GM12873 (cell line): ENCODE measurements around the gene GPR84.

Experiments used
- TF ChIP-seq, protein P1 (sequence below): IDR thresholded peaks from 2 replicates; pipeline ENCODE4 v1.5.1; 2012; ENCODE audit warnings: low read depth, mild to moderate bottlenecking, moderate library complexity, low read length, control low read depth; ENCODE audit not compliant: insufficient read depth; ENCODE audit errors: missing control alignments

Gene GPR84

DNA sequence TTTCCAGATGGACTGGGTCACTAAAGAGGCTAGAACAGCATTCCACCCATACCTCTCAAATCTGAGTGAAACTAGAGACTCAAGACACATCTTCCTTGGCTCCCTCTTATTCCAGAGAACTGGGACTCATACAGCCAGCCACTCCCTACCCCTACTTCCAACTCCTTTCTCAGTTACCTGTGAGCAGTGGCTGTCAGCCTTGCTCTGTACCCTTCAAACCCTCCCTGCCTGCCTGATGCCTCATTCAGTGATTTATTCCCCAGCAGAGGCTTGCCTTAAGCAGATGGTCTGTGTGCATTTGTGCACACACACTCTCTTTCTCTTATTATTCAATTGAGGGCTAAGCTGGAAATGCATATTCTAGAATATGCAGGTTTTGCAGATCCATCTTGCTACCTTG lies 14.6 kb downstream of the GPR84 start:
- TF ChIP-seq, protein P1, sequence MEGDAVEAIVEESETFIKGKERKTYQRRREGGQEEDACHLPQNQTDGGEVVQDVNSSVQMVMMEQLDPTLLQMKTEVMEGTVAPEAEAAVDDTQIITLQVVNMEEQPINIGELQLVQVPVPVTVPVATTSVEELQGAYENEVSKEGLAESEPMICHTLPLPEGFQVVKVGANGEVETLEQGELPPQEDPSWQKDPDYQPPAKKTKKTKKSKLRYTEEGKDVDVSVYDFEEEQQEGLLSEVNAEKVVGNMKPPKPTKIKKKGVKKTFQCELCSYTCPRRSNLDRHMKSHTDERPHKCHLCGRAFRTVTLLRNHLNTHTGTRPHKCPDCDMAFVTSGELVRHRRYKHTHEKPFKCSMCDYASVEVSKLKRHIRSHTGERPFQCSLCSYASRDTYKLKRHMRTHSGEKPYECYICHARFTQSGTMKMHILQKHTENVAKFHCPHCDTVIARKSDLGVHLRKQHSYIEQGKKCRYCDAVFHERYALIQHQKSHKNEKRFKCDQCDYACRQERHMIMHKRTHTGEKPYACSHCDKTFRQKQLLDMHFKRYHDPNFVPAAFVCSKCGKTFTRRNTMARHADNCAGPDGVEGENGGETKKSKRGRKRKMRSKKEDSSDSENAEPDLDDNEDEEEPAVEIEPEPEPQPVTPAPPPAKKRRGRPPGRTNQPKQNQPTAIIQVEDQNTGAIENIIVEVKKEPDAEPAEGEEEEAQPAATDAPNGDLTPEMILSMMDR: no peak

DNA sequence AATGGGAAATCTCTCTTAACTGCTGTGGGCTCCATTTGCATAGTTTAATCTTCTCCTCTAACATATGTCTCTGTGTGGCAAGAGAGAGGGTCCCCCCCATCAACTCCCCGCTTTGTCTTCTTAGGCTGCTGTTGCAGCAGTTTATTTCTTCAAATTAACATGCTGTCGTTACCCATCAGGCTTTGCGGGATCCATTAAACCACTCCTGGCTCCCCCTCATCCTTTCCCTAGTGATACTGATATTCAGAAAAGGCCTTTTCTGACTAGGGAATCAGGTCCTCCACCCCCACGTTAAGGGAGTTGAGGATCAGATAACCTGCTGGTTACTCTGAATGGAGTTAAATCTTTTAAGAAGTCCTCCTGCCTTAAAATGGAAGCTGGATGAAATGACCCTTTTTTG lies 15.2 kb downstream of the GPR84 start:
- TF ChIP-seq, protein P1: no peak

DNA sequence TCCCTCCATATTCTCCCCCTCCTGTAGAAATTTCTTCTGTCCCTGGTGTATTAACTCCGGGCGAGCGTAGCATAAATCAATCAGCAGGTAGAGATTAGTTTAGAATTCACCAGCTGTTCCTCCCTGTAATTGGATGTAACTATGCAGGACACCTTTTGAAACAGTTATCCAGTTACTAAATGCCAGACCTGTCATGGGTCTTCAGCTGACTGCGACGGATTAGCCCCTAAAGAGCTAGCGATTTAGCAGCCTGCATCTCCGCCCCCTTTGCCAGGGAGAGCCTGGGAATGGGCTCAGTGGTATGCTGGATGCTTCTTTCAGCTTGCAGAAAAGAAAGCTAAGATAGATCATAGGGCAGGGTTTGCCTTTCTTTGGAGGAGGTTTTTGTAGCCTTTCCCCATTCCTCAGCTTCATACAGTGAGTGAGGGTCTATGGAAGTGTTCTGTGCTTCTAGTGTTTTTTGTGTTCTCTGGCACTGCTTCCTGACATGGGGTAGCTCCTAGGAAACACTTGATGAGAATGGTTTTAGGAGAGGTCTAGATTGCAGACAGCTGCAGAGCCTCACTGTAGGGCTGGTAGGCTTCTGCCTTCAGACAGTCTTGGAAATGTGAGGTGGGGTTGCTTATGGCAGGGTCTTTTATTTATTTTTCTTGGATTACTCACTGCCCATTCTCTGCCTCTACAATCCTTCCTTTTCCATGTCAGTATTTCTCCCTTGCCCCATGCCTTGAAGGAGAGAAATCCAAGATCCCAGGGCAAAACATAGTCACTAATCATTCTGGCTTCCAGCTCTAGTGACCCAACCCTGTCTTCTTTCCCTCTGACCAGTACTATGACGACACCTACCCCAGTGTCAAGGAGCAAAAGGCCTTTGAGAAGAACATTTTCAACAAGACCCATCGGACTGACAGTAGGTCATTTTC lies 22.6 kb downstream of the GPR84 start:
- TF ChIP-seq, protein P1: no peak

DNA sequence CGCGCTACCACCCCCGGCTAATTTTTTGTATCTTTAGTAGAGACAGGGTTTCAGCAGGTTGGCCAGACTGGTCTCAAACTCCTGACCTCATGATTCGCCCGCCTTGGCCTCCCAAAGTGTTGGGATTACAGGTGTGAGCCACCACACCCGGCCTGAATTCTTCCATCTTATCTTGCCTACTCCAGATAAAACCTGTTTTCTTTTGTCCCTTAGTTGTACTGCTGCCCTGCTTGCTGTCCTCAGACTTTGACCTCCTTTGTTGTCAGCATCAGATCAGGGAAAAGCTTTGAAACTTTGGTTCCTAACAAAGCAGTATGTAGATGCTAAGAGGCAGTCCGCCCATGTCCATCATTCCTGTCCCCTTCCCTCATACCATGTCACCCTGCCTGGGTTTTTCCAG lies 23.4 kb downstream of the GPR84 start:
- TF ChIP-seq, protein P1: no peak

DNA sequence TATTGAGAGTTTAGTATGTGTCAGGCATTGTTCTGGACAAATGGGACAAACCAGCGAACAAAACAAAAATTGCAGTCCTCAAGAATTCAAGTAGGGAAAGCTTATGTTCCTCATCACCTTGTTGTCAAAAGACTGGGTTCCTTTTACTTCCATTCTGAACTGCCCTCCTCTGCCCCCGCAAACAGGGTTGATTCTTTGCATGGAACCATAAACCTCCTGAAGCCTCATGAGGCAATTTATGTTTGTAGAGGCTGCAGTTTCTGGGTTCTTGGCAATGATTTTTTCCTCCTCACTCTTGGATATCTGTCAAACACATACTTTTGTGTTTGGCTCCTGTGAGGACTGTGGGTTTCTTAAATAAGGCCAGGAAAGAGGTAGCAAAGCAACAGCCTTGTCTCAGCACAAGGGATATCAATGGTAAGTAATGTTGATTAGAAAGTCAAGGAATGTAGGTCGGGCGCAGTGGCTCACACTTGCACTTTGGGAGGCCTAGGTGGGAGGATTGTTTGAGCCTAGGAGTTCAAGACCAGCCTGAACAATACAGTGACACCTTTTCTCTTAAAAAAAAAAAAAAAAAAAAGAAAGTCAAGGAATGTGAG lies 25.5 kb downstream of the GPR84 start:
- TF ChIP-seq, protein P1: no peak

DNA sequence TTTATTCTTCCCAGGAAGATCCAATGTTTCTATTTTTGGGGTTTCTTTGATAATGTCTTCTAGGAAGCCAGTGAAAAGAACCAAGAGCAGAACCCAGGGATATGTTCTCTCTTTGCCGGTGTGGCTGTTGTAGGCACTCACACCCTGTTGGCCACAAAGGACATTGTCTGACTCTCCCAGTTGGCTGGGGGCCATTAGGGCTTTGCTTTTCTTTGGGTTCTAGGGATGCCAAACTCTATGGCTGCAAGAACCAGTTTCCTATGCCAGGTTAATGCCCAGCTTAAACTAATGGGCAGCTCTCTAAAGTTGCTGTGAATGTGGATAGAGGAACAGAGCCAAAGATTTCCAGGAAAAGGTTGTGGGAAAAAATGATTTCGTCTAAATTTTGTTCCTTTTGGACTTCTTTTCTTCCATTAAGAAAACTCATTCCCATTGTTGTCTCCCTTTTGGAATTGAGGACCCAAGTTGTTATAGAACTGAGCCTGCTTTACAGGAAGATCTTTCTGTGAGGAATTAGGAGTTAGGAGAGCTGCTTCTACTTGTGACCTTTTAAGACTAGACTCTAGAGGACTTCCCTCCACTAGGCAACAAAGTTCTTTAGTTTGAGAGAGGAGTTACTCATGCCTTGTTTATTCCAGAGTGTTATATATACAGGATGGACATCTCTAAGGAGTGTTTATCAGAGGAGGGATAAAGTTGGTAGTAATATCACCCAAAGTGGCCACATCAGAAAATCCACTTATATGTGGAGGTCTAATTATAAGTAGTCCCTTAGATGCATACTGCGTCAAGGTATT lies 26.2 kb downstream of the GPR84 start:
- TF ChIP-seq, protein P1: no peak
